ENCODE measurements around the gene PIGQ.

The PIGQ gene

GRCh38 chr16:626787-627453, 57.2 kb downstream of the PIGQ start:
- Histone ChIP-seq H3K27ac (ENCODE audit: low read depth, low read length, severe bottlenecking) (peak overlapping the region; percentile 68), H3K4me1 (ENCODE audit: control insufficient read depth, insufficient read depth, low read length, poor library complexity, severe bottlenecking) (peaks cover 42% of the 10 kb centered on the region), H3K9me3 (ENCODE audit: control insufficient read depth, low read length) (no peaks in the 10 kb centered on the region), H3K4me3 (ENCODE audit: extremely low read depth, insufficient read depth, low read length, poor library complexity, severe bottlenecking) (no peak overlapping the region), H3K36me3 (ENCODE audit: control insufficient read depth, insufficient read depth, low read length) (peaks cover 28% of the 10 kb centered on the region)
- WGBS, 2 experiments (ENCODE audit: insufficient coverage in 2 of 2): 86 to 89% methylated on average over 27 to 28 of the region's 29 CpGs

- Histone ChIP-seq H3K27ac (ENCODE audit: low read depth, low read length, severe bottlenecking) (no peak overlapping the region), H3K4me3 (ENCODE audit: extremely low read depth, insufficient read depth, low read length, poor library complexity, severe bottlenecking) (no peak overlapping the region), H3K4me1 (ENCODE audit: control insufficient read depth, insufficient read depth, low read length, poor library complexity, severe bottlenecking) (peaks cover 36% of the 10 kb centered on the region), H3K36me3 (ENCODE audit: control insufficient read depth, insufficient read depth, low read length) (peaks cover 34% of the 10 kb centered on the region), H3K9me3 (ENCODE audit: control insufficient read depth, low read length) (no peaks in the 10 kb centered on the region)
- WGBS, 2 experiments (ENCODE audit: insufficient coverage in 2 of 2): 94 to 97% methylated on average over 40 to 45 of the region's 50 CpGs
Measured at GRCh38 chr16:627454-628239, 57.9 kb downstream of the PIGQ start.

- WGBS, 2 experiments (ENCODE audit: insufficient coverage in 2 of 2): 93% methylated on average over 25 to 33 of the region's 33 CpGs
- Histone ChIP-seq H3K27ac (ENCODE audit: low read depth, low read length, severe bottlenecking) (peak overlapping the region; percentile 94), H3K4me1 (ENCODE audit: control insufficient read depth, insufficient read depth, low read length, poor library complexity, severe bottlenecking) (peaks cover 36% of the 10 kb centered on the region), H3K4me3 (ENCODE audit: extremely low read depth, insufficient read depth, low read length, poor library complexity, severe bottlenecking) (no peak overlapping the region), H3K36me3 (ENCODE audit: control insufficient read depth, insufficient read depth, low read length) (peaks cover 40% of the 10 kb centered on the region), H3K9me3 (ENCODE audit: control insufficient read depth, low read length) (no peaks in the 10 kb centered on the region)
Measured at GRCh38 chr16:628321-629061, 58.7 kb downstream of the PIGQ start.

- Histone ChIP-seq H3K4me3 (ENCODE audit: extremely low read depth, insufficient read depth, low read length, poor library complexity, severe bottlenecking) (no peak overlapping the region), H3K27ac (ENCODE audit: low read depth, low read length, severe bottlenecking) (peak overlapping the region; percentile 94), H3K9me3 (ENCODE audit: control insufficient read depth, low read length) (no peaks in the 10 kb centered on the region), H3K4me1 (ENCODE audit: control insufficient read depth, insufficient read depth, low read length, poor library complexity, severe bottlenecking) (peaks cover 36% of the 10 kb centered on the region), H3K36me3 (ENCODE audit: control insufficient read depth, insufficient read depth, low read length) (peaks cover 48% of the 10 kb centered on the region)
- 64 to 69% methylated on average over 27 to 28 of the region's 29 CpGs for WGBS, 2 experiments (ENCODE audit: insufficient coverage in 2 of 2)
Measured at GRCh38 chr16:629185-629832, 59.5 kb downstream of the PIGQ start.

GRCh38 chr16:629833-630248, 60.1 kb downstream of the PIGQ start:
- peaks cover 36% of the 10 kb centered on the region for H3K4me1 ChIP-seq (ENCODE audit: control insufficient read depth, insufficient read depth, low read length, poor library complexity, severe bottlenecking)
- H3K9me3 ChIP-seq (ENCODE audit: control insufficient read depth, low read length): no peaks in the 10 kb centered on the region
- H3K27ac ChIP-seq (ENCODE audit: low read depth, low read length, severe bottlenecking): peak overlapping the region; percentile 94
- H3K4me3 ChIP-seq (ENCODE audit: extremely low read depth, insufficient read depth, low read length, poor library complexity, severe bottlenecking): peak overlapping the region; percentile 44
- WGBS, 2 experiments (ENCODE audit: insufficient coverage in 2 of 2): 17 to 33% methylated on average over 8 to 10 of the region's 11 CpGs
- peaks cover 50% of the 10 kb centered on the region for H3K36me3 ChIP-seq (ENCODE audit: control insufficient read depth, insufficient read depth, low read length)

- H3K9me3 ChIP-seq (ENCODE audit: control insufficient read depth, low read length): no peaks in the 10 kb centered on the region
- peaks cover 50% of the 10 kb centered on the region for H3K36me3 ChIP-seq (ENCODE audit: control insufficient read depth, insufficient read depth, low read length)
- H3K4me3 ChIP-seq (ENCODE audit: extremely low read depth, insufficient read depth, low read length, poor library complexity, severe bottlenecking): peak overlapping the region; percentile 44
- H3K4me1 ChIP-seq (ENCODE audit: control insufficient read depth, insufficient read depth, low read length, poor library complexity, severe bottlenecking): peaks cover 41% of the 10 kb centered on the region
- peak overlapping the region; percentile 94 for H3K27ac ChIP-seq (ENCODE audit: low read depth, low read length, severe bottlenecking)
- 41 to 50% methylated on average over 19 to 21 of the region's 29 CpGs for WGBS, 2 experiments (ENCODE audit: insufficient coverage in 2 of 2)
Measured at GRCh38 chr16:630249-630814, 60.6 kb downstream of the PIGQ start.

- H3K9me3 ChIP-seq (ENCODE audit: control insufficient read depth, low read length): no peaks in the 10 kb centered on the region
- peaks cover 44% of the 10 kb centered on the region for H3K36me3 ChIP-seq (ENCODE audit: control insufficient read depth, insufficient read depth, low read length)
- peaks cover 43% of the 10 kb centered on the region for H3K4me1 ChIP-seq (ENCODE audit: control insufficient read depth, insufficient read depth, low read length, poor library complexity, severe bottlenecking)
- H3K27ac ChIP-seq (ENCODE audit: low read depth, low read length, severe bottlenecking): peak within 1 kb of the TSS; percentile 94
- 9% methylated on average over 17 to 18 of the region's 23 CpGs for WGBS, 2 experiments (ENCODE audit: insufficient coverage in 2 of 2)
- H3K4me3 ChIP-seq (ENCODE audit: extremely low read depth, insufficient read depth, low read length, poor library complexity, severe bottlenecking): peak within 1 kb of the TSS; percentile 44
Measured at GRCh38 chr16:630815-631405, 61.1 kb downstream of the PIGQ start, which contains the start of gene WFIKKN1. WFIKKN1 (plus strand) TSS chr16:630985; CDS start chr16:631254, 269 bp downstream.

GRCh38 chr16:631808-632358, 62.1 kb downstream of the PIGQ start:
- Histone ChIP-seq H3K4me1 (ENCODE audit: control insufficient read depth, insufficient read depth, low read length, poor library complexity, severe bottlenecking) (peaks cover 43% of the 10 kb centered on the region), H3K36me3 (ENCODE audit: control insufficient read depth, insufficient read depth, low read length) (peaks cover 39% of the 10 kb centered on the region), H3K9me3 (ENCODE audit: control insufficient read depth, low read length) (no peaks in the 10 kb centered on the region), H3K4me3 (ENCODE audit: extremely low read depth, insufficient read depth, low read length, poor library complexity, severe bottlenecking) (peak overlapping the region; percentile 8), H3K27ac (ENCODE audit: low read depth, low read length, severe bottlenecking) (no peak overlapping the region)
- 70 to 87% methylated on average over 5 to 7 of the region's 9 CpGs for WGBS, 2 experiments (ENCODE audit: insufficient coverage in 2 of 2)

GRCh38 chr16:632486-633335, 62.9 kb downstream of the PIGQ start:
- Histone ChIP-seq H3K36me3 (ENCODE audit: control insufficient read depth, insufficient read depth, low read length) (peaks cover 32% of the 10 kb centered on the region), H3K9me3 (ENCODE audit: control insufficient read depth, low read length) (no peaks in the 10 kb centered on the region), H3K4me1 (ENCODE audit: control insufficient read depth, insufficient read depth, low read length, poor library complexity, severe bottlenecking) (peaks cover 39% of the 10 kb centered on the region), H3K4me3 (ENCODE audit: extremely low read depth, insufficient read depth, low read length, poor library complexity, severe bottlenecking) (no peak overlapping the region), H3K27ac (ENCODE audit: low read depth, low read length, severe bottlenecking) (no peak overlapping the region)
- WGBS, 2 experiments (ENCODE audit: insufficient coverage in 2 of 2): 95 to 97% methylated on average over 52 to 67 of the region's 67 CpGs

Measured in mesodermal cell (in vitro differentiated cells).